HL-60 (cell line): Measurements from ENCODE around the gene DYNC1I1.

Experiments used
- POLR2AphosphoS5 ChIP-seq: IDR thresholded peaks from 2 replicates; pipeline ENCODE4 v1.6.1; 2012; ENCODE audit warnings: low read depth
- TF ChIP-seq, protein P1 (sequence below): IDR thresholded peaks from one replicate; pipeline ENCODE4 v1.5.1; 2011; ENCODE audit warnings: low read length, control low read depth, inconsistent platforms; ENCODE audit not compliant: insufficient read depth

DNA sequence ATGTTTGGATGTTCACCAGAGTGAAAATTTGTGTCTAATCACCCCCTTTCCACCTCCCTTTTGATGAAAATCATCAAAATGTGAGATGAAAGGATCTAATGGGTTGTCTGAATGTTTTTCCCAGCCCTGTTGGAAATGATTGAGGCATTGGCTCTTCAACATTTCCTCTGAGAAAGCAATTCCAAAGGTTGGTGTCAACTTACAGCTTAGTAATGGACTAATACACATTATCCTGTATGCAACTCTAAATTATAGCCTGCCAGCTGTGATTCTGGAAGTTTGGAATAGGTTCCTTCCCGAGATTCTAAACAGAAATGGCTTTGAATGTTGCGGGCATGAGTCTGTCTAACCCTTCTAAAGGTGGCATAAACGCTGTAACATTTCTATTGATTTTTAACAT lies 152.9 kb downstream of the DYNC1I1 start:
- TF ChIP-seq, protein P1, sequence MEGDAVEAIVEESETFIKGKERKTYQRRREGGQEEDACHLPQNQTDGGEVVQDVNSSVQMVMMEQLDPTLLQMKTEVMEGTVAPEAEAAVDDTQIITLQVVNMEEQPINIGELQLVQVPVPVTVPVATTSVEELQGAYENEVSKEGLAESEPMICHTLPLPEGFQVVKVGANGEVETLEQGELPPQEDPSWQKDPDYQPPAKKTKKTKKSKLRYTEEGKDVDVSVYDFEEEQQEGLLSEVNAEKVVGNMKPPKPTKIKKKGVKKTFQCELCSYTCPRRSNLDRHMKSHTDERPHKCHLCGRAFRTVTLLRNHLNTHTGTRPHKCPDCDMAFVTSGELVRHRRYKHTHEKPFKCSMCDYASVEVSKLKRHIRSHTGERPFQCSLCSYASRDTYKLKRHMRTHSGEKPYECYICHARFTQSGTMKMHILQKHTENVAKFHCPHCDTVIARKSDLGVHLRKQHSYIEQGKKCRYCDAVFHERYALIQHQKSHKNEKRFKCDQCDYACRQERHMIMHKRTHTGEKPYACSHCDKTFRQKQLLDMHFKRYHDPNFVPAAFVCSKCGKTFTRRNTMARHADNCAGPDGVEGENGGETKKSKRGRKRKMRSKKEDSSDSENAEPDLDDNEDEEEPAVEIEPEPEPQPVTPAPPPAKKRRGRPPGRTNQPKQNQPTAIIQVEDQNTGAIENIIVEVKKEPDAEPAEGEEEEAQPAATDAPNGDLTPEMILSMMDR: no peak
- TF ChIP-seq POLR2AphosphoS5: no peak
